Left lung (tissue), 10 donors: ENCODE results near the gene ALPK3. TPM values are rescaled to one million over a fixed set of nuclear protein-coding genes. Genes with fewer than 3 reads are reported as not detected.

Experiments
- ATAC-seq: fragments of 200-7000 bp; cut with Tn5 transposase; one replicate; pipeline ENCODE4 v1.9.1; 2020; ENCODE audit warnings: moderate library complexity
- DNase-seq, 4 donors: peaks; one replicate each; pipeline ENCODE4 v3.0.0-alpha.2; 2013 to 2020
- H3K27ac ChIP-seq, 2 donors: fragments of 200-600 bp; sonication (generic) in 1 of 2; one replicate each; pipeline versions ENCODE4 v1.5.0 to v1.8.0; 2020 to 2021
- H3K27me3 ChIP-seq, 2 donors: fragments of 200-600 bp; sonication (generic) in 1 of 2; one replicate each; pipeline versions ENCODE4 v1.5.0 to v1.8.0; 2020 to 2021
- H3K36me3 ChIP-seq, 2 donors: fragments of 200-600 bp; sonication (generic) in 1 of 2; one replicate each; pipeline versions ENCODE4 v1.5.0 to v1.8.0; 2020 to 2021
- H3K4me1 ChIP-seq, 2 donors: fragments of 200-600 bp; one replicate each; pipeline ENCODE4 v1.8.0; 2021
- H3K4me3 ChIP-seq, 2 donors: fragments of 200-600 bp; sonication (generic) in 1 of 2; one replicate each; pipeline versions ENCODE4 v1.5.0 to v1.8.0; 2020 to 2021; ENCODE audit warnings: mild to moderate bottlenecking in 1 of 2
- H3K9me3 ChIP-seq, 2 donors: fragments of 200-600 bp; sonication (generic) in 1 of 2; one replicate each; pipeline versions ENCODE4 v1.5.0 to v1.8.0; 2020 to 2021
- CTCF ChIP-seq, 2 donors: fragments of 200-600 bp; sonication (generic) in 1 of 2; IDR thresholded peaks; one replicate each; pipeline versions ENCODE4 v1.5.0 to v1.8.0; 2021; ENCODE audit warnings: antibody characterized with exemption in 2 of 2
- intact Hi-C, 2 donors: fragments of 100-400 bp; cut with DNase I; formaldehyde crosslinking; loops; one replicate each; pipeline versions ENCODE4 v1.11.2 to v1.14.2; 2022
- polyA plus RNA-seq, 6 donors: library from polyadenylated mRNA; unstranded; fragments of 120-200 nt; gene quantifications; one replicate each; pipeline ENCODE4 v1.2.1, GENCODE V29; 2013; ENCODE audit not compliant: insufficient read length in 6 of 6
- total RNA-seq, 2 donors: library from RNA; stranded (reverse); fragmentation: NEBNext Ultra II Directional; extraction: Animal tissue kit (Norgen Biotek cat#: 25700); gene quantifications; one replicate each; pipeline ENCODE4 v1.2.1, GENCODE V29; 2021
- donor health status: DM: no; HTN: yes; CAD: no.
- donor health status: DM: no; HTN: no; CAD: no.

ALPK3 gene
- total and polyA plus RNA-seq, 8 donors: 6.9 to 23.4 (median 18.3) TPM

- no peak overlapping the region for H3K4me3 ChIP-seq
- no peak for ATAC-seq
- no peaks in the 10 kb centered on the region for H3K9me3 ChIP-seq
- H3K36me3 ChIP-seq: peaks cover 3 to 64% of the 10 kb centered on the region in 2 donors
- intact Hi-C loops: no loop called here
- no peak for DNase-seq
- H3K27me3 ChIP-seq: no peaks in the 10 kb centered on the region
- no peak for TF ChIP-seq CTCF (IDR thresholded peaks at IDR 0.05)
- peaks cover 0 to 36% of the 10 kb centered on the region in 2 donors for H3K4me1 ChIP-seq
- no peak overlapping the region for H3K27ac ChIP-seq
Measured at GRCh38 chr15:84783493-84784251, 33.5 kb upstream of the ALPK3 start.

DNA sequence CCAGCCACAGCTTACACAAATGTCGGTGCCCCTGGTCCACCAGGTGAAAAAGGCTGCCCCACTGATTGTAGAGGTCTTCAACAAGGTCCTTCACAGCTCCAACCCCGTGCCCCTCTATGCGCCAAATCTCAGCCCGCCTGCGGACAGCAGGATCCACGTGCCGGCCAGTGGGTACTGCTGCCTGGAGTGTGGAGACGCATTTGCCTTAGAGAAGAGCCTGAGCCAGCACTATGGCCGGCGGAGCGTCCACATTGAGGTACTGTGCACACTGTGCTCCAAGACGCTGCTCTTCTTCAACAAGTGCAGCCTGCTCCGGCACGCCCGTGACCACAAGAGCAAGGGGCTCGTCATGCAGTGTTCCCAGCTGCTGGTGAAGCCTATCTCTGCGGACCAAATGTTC lies 32.9 kb upstream of the ALPK3 start:
- intact Hi-C loops: no loop called here
- Histone ChIP-seq H3K4me1 (peaks cover 0 to 36% of the 10 kb centered on the region in 2 donors), H3K36me3 (peaks cover 3 to 63% of the 10 kb centered on the region in 2 donors), H3K27me3 (no peaks in the 10 kb centered on the region), H3K4me3 (no peak overlapping the region), H3K9me3 (no peaks in the 10 kb centered on the region), H3K27ac (no peak overlapping the region)
- ATAC-seq (no peak), DNase-seq (no peak)
- TF ChIP-seq CTCF (IDR thresholded peaks at IDR 0.05): no peak

DNA sequence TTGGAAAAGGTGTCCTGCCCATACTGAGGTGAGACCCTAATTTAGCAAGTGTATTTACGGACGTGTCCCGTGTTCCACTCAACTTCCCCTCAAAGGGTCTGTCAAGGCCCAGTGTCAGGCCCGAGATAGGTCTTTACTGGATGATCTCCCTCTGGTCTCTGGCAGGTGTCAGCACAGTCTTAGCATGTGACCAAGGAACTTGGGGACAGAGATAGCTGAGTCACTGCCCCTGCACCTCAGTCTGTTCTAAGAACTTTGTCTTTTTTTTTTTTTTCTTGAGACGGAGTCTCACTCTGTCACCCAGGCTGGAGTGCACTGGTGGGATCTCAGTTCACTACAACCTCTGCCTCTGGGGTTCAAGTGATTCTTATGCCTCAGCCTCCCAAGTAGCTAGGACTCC lies 32.1 kb upstream of the ALPK3 start:
- H3K9me3 ChIP-seq: no peaks in the 10 kb centered on the region
- peaks cover 3 to 66% of the 10 kb centered on the region in 2 donors for H3K36me3 ChIP-seq
- peak overlapping the region in 1 of 2 donors; percentile 53 for H3K27ac ChIP-seq
- intact Hi-C loops: no loop called here
- H3K4me1 ChIP-seq: peaks cover 0 to 36% of the 10 kb centered on the region in 2 donors
- no peak overlapping the region for H3K4me3 ChIP-seq
- TF ChIP-seq CTCF (IDR thresholded peaks at IDR 0.05): no peak
- DNase-seq: no peak
- ATAC-seq: no peak
- no peaks in the 10 kb centered on the region for H3K27me3 ChIP-seq

DNA sequence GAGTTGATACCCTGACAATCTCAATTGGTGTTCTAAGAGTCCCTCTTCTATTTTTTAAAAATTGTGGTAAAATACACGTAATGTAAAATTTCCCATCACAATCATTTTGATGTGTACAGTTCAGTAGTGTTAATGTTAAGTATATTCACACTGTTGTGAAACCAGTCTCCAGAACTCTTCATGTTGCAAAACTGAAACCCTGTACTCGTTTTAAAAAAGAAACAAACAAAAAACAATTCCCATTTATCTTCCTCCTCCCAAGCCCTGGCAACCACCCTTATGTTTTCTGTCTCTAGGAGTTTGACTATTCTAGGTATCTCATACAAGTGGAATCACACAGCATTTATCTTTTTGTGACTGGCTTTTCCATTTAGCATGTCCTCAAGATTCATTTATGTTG lies 28.7 kb upstream of the ALPK3 start:
- no peak overlapping the region for H3K4me3 ChIP-seq
- peaks cover 3 to 76% of the 10 kb centered on the region in 2 donors for H3K36me3 ChIP-seq
- H3K27me3 ChIP-seq: no peaks in the 10 kb centered on the region
- intact Hi-C loops: no loop called here
- peaks cover 0 to 36% of the 10 kb centered on the region in 2 donors for H3K4me1 ChIP-seq
- no peaks in the 10 kb centered on the region for H3K9me3 ChIP-seq
- no peak for DNase-seq
- ATAC-seq: no peak
- H3K27ac ChIP-seq: no peak overlapping the region
- TF ChIP-seq CTCF (IDR thresholded peaks at IDR 0.05): no peak

GRCh38 chr15:84789762-84790161 lies 27.4 kb upstream of the ALPK3 start:
- TF ChIP-seq CTCF (IDR thresholded peaks at IDR 0.05): no peak
- intact Hi-C loops: no loop called here
- DNase-seq: no peak
- peaks cover 0 to 76% of the 10 kb centered on the region in 2 donors for H3K36me3 ChIP-seq
- no peak for ATAC-seq
- peaks cover 0 to 36% of the 10 kb centered on the region in 2 donors for H3K4me1 ChIP-seq
- no peaks in the 10 kb centered on the region for H3K27me3 ChIP-seq
- H3K4me3 ChIP-seq: no peak overlapping the region
- H3K27ac ChIP-seq: no peak overlapping the region
- no peaks in the 10 kb centered on the region for H3K9me3 ChIP-seq
